Stomach (tissue), 4 donors: ENCODE measurements around the gene SMIM24.

Source experiments
- CTCF ChIP-seq, 7 experiments: fragments of 450-650 bp in 4 of 7; fragments of 200-600 bp in 3 of 7; sonication (generic) in 3 of 7; IDR thresholded peaks; one replicate each; pipeline ENCODE4 v1.5.1; 2016 to 2019; ENCODE audit warnings: antibody characterized with exemption in 7 of 7, control low read depth in 2 of 7, mild to moderate bottlenecking in 1 of 7
- EP300 ChIP-seq: sonication (generic); formaldehyde crosslinking; IDR thresholded peaks from one replicate; pipeline ENCODE4 v1.6.1; 2017; ENCODE audit warnings: antibody characterized with exemption
- POLR2A ChIP-seq, 4 donors: fragments of 450-650 bp; IDR thresholded peaks; one replicate each; pipeline ENCODE4 v1.6.1; 2016; ENCODE audit warnings: antibody characterized with exemption in 4 of 4, control low read depth in 2 of 4, mild to moderate bottlenecking in 1 of 4, moderate library complexity in 1 of 4
- POLR2AphosphoS5 ChIP-seq, 3 donors: sonication (generic); formaldehyde crosslinking; IDR thresholded peaks; one replicate each; pipeline ENCODE4 v1.6.1; 2016; ENCODE audit warnings: antibody characterized with exemption in 3 of 3

GRCh38 chr19:3471954-3472655 is 8.2 kb downstream of the SMIM24 start:
- peak in 5 of 7 experiments; percentile 63 to 83 (median 82) for TF ChIP-seq CTCF (IDR thresholded peaks at IDR 0.05)
- no peak for TF ChIP-seq EP300
- no peak for TF ChIP-seq POLR2A (IDR thresholded peaks at IDR 0.05)
- no peak for TF ChIP-seq POLR2AphosphoS5 (IDR thresholded peaks at IDR 0.05)
